ENCODE results near the gene MYO3B.
"Not testable (repeated sequence)": the region's sequence is repeated elsewhere in the genome, so short reads cannot be mapped to it uniquely, and the experiment has no call there.

Gene MYO3B

DNA sequence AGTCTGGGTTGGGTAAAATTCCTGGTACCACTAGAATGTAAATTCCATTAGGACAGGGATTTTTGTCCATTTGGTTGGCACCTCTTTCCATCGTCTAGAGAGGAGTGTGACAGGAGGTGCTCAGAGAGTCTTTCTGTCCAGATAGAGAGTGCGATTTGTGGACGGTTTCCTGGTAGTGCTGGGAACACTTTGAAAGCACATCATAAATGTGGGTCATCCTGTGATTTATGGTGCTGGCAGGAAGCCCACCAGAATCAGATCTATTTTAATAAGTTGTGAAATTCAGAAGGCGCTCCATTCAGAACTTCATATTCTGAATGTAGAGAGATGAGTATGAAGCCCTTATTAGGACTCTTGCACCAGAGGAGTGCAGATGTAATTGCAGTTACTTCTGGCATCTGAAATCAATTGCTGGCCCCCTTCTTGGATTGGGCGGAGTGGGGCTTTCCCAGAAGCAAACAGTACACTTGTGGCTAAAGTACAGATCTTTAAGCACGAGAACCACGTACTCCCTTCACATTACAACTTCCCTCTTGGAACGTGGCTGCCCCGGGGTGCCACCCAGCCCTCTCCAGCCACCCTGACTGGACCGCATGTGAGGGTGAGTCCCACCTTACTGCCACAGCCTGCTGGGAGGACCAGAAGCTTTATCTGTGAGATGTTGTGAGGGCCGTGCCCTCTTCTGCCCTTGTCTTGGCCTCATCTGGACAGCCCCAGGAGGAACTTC, 243.2 kb downstream of the MYO3B start:
- no peak for DNase-seq (ENCODE audit: low read depth, low spot score)

- DNase-seq (ENCODE audit: low read depth, low spot score): no peak
Measured at GRCh38 chr2:170423919-170424318, 246.0 kb downstream of the MYO3B start.

DNA sequence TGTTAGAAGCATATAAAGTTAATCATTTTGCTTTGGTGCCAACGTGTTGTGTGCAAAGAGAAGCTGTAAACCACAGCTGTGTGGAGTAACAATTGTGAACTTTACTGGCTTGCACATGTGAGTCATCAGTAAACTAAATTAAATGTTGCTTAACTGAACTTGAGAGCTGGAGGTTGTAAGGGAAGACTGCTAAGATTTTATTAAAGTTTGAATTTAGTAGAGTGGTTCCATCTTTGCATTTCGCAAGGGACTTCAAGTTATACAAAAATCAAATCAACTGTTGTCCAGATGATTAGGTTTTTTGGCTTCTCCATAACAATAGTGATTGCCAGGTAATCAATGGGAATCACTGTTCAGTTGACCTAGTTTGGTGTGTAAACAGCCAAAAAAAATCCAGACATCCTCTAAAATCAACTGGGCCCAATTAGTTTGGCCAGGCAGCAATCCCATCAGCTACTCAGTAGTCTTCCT, 247.4 kb downstream of the MYO3B start:
- DNase-seq (ENCODE audit: low read depth, low spot score): no peak

DNA sequence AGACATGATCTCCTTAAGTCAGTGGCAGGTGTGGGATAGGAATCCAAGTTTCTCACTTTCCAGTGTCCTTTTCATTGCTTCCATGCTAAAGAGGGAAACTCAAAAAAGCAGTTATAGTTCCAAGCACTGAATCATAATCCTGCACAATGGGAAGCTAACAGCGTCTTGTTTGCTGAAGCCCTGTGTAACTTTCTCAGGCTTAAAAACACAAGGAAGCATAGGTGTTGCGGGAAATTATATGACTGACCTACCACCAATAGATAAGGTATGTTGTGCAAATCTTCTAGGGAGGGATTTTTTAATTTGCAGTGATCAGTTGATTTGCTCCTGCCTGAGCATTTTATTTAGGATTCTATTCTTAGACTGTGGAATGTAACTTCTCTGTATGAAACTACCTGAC, 250.9 kb downstream of the MYO3B start:
- DNase-seq (ENCODE audit: low read depth, low spot score): no peak

- no peak for DNase-seq (ENCODE audit: low read depth, low spot score)
Measured at GRCh38 chr2:170432823-170433222, 254.9 kb downstream of the MYO3B start.

- no peak for DNase-seq (ENCODE audit: low read depth, low spot score)
Measured at GRCh38 chr2:170433448-170433847, 255.5 kb downstream of the MYO3B start.

- DNase-seq (ENCODE audit: low read depth, low spot score): not testable (repeated sequence)
Measured at GRCh38 chr2:170434396-170434795, 256.4 kb downstream of the MYO3B start.

DNA sequence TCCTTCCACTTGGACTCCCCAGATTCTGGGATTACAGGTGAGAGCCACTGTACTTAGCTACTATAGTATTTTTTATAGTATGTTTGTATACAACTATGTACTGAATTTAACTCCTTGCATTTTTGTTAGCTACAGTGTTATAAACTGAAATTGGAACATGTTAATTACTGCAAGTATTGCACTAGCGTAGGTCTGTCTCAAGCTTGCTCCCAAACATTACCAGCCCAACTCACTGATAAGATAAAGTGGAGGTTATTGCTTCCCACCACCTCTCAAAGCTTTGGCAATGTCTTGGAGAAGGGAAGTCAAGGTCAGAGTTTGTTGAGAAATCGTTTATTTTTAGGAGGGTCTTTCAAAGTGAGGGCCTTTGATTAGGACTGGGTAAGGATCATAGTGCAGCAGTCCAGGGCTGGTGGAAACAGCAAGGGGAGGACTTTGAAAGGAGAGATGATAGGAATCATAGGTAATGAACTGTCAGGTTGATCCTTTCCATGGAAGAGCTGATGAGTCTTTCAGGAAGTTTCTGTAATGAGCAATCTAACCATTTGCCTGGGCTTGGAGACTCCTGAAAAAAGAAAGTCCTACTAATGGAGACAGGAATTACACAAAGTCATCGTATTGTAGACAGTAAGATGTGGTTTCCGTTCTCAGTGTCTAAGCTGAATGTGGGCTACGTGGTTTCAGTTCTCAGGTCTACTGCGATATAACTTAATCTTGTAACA, 257.1 kb downstream of the MYO3B start:
- no peak for DNase-seq (ENCODE audit: low read depth, low spot score)

GRCh38 chr2:170436077-170436943, 258.4 kb downstream of the MYO3B start:
- no peak for DNase-seq (ENCODE audit: low read depth, low spot score)

GRCh38 chr2:170446078-170446477, 268.1 kb downstream of the MYO3B start:
- DNase-seq (ENCODE audit: low read depth, low spot score): no peak

DNA sequence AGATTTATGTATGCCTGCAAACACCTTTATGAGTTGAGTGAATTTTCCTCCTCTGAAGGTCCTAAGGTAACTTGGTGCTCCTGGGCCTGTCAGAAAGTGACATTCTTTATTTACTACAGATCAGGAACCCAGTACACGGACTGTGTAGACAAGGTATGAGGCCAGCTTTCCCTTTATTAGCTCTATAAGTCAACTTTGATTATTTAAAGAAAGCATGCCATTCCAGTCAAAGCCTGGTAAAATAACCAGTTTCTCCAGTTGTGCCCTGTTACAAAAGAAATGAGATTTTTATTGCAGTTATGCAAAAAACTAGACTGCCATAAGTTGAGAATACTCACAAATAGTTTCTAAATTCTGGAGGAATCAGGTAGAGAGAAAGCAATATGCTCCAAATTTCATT, 271.1 kb downstream of the MYO3B start:
- no peak for DNase-seq (ENCODE audit: low read depth, low spot score)

DNA sequence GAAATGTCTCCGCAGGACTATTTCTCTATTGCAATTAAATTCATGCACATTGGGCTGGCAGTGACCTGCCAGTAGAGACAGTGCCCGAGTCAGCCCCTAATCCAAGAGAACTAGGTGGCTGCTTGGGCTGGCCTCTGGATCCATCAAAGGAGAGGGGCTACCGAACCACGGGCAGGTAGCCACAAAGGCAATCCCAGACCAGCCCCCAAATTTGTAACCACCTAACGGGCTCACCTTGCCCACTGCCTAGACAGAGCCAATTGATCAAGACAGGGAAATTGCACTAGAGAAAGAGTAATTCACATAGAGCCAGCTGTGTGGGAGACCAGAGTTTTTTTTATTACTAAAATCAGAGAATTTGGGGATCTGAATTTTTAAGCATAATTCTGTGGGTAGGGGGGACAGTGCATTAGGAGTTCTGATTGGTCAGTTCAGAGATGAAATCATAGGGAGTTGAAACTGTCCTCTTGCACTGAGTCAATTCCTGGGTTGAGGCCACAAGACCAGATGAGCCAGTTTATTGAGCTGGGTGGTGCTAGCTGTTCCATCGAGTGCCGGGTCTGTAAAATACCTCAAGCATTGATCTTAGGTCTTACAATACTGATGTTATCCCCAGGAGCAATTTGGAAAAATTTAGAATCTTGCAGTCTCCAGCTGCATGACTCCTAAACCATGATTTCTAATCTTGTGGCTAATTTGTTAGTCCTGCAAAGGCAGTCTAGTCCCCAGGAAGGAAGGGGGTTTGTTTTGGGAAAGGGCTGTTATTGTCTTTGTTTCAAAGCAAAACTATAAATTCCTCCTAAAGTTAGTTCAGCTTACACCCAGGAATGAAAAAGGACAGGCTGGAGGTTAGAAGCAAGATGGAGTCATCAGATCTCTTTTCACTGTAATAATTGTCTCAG, 276.8 kb downstream of the MYO3B start:
- no peak for DNase-seq (ENCODE audit: low read depth, low spot score)

DNA sequence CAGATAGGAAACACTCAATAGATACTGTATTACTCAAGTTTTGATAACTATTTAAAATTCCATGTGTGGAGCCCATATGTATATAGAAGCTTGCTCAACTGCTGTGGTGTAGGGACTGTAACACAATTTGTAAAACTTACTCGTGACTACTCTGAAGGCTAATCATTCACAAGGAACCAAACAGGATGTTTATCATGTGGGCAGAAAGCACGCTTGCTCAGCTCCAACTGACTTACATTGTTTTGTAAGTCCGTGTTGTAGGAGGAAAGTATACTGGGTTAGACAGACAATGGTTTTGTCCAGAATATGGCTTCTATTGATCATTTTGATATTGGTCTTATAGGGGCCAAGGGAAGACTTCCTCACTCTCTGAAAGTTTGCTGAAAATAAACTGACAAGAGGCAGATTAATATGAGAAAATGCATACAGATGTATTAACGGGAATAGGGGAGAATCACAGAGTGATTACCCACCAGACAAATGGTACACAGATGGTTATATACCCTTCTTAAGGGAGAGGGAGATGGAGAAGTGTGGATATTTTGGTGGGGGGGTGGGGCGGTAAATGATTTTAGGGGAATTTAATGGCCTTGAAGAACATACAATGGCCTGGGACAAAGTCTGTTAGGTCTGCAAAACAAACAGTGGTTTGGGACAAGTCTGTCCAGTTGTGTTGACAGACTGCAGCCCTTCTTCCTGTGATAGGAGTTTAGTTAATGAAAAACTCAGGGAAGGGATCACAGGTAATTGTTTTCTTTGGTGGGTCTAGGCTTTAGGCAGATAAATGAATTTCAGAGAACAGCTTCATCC, 277.9 kb downstream of the MYO3B start:
- no peak for DNase-seq (ENCODE audit: low read depth, low spot score)

DNA sequence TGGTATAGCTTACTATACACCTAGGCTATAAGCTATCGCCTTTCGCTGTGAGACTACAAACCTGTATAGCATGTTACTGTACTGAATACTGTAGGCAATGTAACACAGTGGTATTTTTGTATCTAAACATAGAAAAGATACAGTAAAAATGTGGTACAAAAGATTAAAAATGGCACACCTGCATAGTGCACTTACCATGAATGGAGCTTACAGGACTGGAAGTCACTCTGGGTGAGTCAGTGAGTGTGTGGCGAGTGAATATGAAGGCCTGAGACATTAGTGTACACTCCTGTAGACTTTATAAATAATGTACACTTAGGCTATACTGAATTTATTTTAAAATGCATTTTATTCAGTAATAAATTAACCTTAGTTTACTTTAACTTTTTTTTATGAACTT, 279.0 kb downstream of the MYO3B start:
- no peak for DNase-seq (ENCODE audit: low read depth, low spot score)

DNA sequence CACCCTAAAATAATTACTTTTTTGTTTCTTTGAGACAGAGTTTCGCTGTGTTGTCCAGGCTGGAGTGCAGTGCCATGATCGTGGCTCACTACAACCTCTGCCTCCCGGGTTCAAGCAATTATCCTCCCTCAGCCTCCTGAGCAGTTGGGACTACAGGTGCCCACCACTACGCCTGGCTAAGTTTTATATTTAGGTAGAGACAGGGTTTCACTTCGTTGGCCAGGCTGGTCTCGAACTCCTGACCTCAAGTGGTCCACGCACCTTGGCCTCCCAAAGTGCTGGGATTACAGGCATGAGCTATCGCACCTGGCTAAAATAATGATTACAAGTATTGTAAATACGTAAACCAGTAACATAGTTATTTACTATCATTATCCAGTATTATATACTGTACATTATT, 279.8 kb downstream of the MYO3B start:
- no peak for DNase-seq (ENCODE audit: low read depth, low spot score)

- no peak for DNase-seq (ENCODE audit: low read depth, low spot score)
Measured at GRCh38 chr2:170461889-170462288, 283.9 kb downstream of the MYO3B start.

- no peak for DNase-seq (ENCODE audit: low read depth, low spot score)
Measured at GRCh38 chr2:170462433-170463205, 284.7 kb downstream of the MYO3B start.

DNA sequence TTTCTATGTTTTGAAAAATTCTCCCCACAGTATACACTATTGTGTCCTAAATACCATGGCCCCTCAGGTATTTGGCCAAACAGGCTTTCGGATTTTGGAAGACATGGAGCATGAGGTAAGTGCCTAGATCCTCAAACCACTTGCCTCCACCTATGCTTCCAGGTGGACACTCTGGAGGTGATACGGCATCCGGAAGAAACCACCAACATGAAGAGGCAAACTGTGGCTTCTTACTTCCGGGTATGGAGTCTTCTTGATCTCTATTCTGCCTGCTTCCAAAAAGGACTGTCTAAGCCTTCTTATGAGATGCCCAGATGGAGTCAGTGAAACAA, 285.2 kb downstream of the MYO3B start:
- no peak for DNase-seq (ENCODE audit: low read depth, low spot score)

GRCh38 chr2:170464268-170464667, 286.3 kb downstream of the MYO3B start:
- no peak for DNase-seq (ENCODE audit: low read depth, low spot score)

DNA sequence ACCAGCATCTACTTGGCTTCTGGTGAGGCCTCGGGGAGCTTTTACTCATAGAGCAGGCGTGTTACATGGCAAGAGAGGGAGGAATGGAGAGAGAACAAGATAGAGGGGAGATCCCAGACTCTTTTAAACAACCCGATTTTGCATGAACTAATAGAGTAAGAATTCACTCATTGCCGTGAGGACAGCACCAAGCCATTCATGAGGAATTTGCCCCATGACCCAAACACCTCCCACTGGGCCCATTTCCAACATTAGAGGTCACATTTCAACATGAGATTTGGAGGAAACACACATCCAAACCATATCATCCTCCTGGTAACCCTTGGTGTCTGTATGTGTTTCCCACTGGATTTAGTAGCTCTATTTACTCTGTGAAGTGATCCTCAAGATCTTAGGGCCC, 287.3 kb downstream of the MYO3B start:
- DNase-seq (ENCODE audit: low read depth, low spot score): no peak

Measured in brain pericyte (primary cell).